ENCODE results near the gene ATP5MC3. TPM values are rescaled to one million over a fixed set of nuclear protein-coding genes. Genes with fewer than 3 reads are reported as not detected.
A peak's percentile ranks its signal among the peaks of the same experiment; 100 is the strongest.

The ATP5MC3 gene
- total RNA-seq, 2 donors from 2014 or later, result 186 to 210 TPM

DNA sequence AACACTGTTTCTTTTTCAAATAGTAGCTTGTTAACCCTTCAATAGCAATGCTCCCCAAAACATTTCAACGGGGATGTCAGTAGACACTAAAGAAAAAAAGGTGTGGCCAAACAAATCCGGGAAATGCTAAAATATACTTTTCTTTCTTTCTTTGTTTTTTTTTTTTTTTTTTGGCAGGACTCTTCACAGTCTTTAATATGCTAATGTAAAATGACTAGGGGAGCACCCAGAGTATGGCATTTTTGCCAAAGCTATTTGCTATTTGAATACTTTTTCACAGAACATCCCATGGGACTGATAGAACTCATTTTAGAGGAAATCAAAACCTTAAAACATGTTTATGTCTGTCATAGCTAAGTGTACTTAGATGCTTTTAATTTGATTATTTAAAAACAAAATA, 45.6 kb downstream of the ATP5MC3 start:
- DNase-seq, result no peak
- no peak for ATAC-seq (replicated peaks in 1 of 2)
- Mint-ChIP-seq H3K27ac (no peak overlapping the region), H3K4me1 (ENCODE audit: low read depth) (peaks cover 30% of the 10 kb centered on the region), H3K36me3 (ENCODE audit: insufficient read depth in 2 of 2) (peaks cover 0 to 11% of the 10 kb centered on the region in 2 donors), H3K9me3 (no peaks in the 10 kb centered on the region), H3K27me3 (ENCODE audit: low read depth) (no peaks in the 10 kb centered on the region), H3K4me3 (no peak overlapping the region)

GRCh38 chr2:175135177-175135576, 46.3 kb downstream of the ATP5MC3 start:
- Mint-ChIP-seq H3K9me3 (no peaks in the 10 kb centered on the region), H3K4me1 (ENCODE audit: low read depth) (peaks cover 24% of the 10 kb centered on the region), H3K27ac (peak overlapping the region; percentile 22), H3K36me3 (ENCODE audit: insufficient read depth in 2 of 2) (peaks cover 0 to 11% of the 10 kb centered on the region in 2 donors), H3K27me3 (ENCODE audit: low read depth) (no peaks in the 10 kb centered on the region), H3K4me3 (no peak overlapping the region)
- ATAC-seq (replicated peaks in 1 of 2) (no peak), DNase-seq (no peak)

DNA sequence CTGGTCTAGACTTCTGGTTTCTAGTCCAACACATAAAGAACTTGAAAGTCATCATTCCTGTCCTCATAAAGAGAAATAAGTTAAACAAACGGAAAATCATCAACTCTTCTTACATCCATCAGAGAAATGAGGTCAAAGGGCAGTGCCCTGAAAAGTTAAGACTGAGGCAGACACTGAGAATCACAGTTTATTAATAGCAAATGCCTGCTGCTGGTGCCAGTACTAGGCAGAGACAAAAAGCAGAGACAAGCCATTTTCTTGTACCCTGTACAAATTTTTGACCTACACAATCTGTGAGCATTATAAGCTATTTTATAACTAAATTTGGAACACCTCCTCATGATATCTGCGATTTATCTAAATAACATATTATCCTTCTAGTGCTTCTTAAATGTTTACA, 50.3 kb downstream of the ATP5MC3 start:
- peaks cover 8% of the 10 kb centered on the region for H3K4me1 Mint-ChIP-seq (ENCODE audit: low read depth)
- no peaks in the 10 kb centered on the region for H3K27me3 Mint-ChIP-seq (ENCODE audit: low read depth)
- no peak overlapping the region for H3K27ac Mint-ChIP-seq
- H3K4me3 Mint-ChIP-seq, result no peak overlapping the region
- peaks cover 2 to 11% of the 10 kb centered on the region in 2 donors for H3K36me3 Mint-ChIP-seq (ENCODE audit: insufficient read depth in 2 of 2)
- DNase-seq (no peak), ATAC-seq (replicated peaks in 1 of 2) (no peak)
- H3K9me3 Mint-ChIP-seq, result no peaks in the 10 kb centered on the region

- H3K4me1 Mint-ChIP-seq (ENCODE audit: low read depth), result peaks cover 7% of the 10 kb centered on the region
- H3K4me3 Mint-ChIP-seq, result no peak overlapping the region
- H3K9me3 Mint-ChIP-seq, result no peaks in the 10 kb centered on the region
- DNase-seq (no peak), ATAC-seq (replicated peaks in 1 of 2) (no peak)
- H3K27ac Mint-ChIP-seq, result peak overlapping the region; percentile 6
- H3K27me3 Mint-ChIP-seq (ENCODE audit: low read depth), result no peaks in the 10 kb centered on the region
- H3K36me3 Mint-ChIP-seq (ENCODE audit: insufficient read depth in 2 of 2), result peaks cover 0 to 2% of the 10 kb centered on the region in 2 donors
Observed at GRCh38 chr2:175126661-175127060, 54.8 kb downstream of the ATP5MC3 start.

Other genes with a start within 250 kb of the ATP5MC3 start
- gene CHN1, start 176.3 kb downstream of the ATP5MC3 start, total RNA-seq, result 1 to 10 TPM; 5.1 to 5.3 TPM
- gene ATF2, start 13.5 kb downstream of the ATP5MC3 start, total RNA-seq, result 10 to 100 TPM; 65.8 to 67.0 TPM

All from activated T-cell treated with anti-CD3 and anti-CD28 coated beads, Interleukin-2, amount 50 U/mL, for 72 hours (primary cell).